Duodenal mucosa (tissue), 2 donors: ENCODE measurements around the gene LRRC36.
A peak's percentile ranks its signal among the peaks of the same experiment; 100 is the strongest.
"Not testable (repeated sequence)": the region's sequence is repeated elsewhere in the genome, so short reads cannot be mapped to it uniquely, and the experiment has no call there.

Experiments
- H3K27ac ChIP-seq: one replicate; pipeline ENCODE4 v1.7.0; 2013; ENCODE audit warnings: low read depth, low read length
- H3K27me3 ChIP-seq, 2 donors: one replicate each; pipeline ENCODE4 v1.7.0; 2013; ENCODE audit warnings: low read length in 2 of 2, control low read depth in 1 of 2; ENCODE audit not compliant: insufficient read depth in 2 of 2, control insufficient read depth in 1 of 2
- H3K36me3 ChIP-seq, 2 donors: one replicate each; pipeline ENCODE4 v1.7.0; 2013; ENCODE audit warnings: low read length in 2 of 2, control low read depth in 1 of 2; ENCODE audit not compliant: insufficient read depth in 2 of 2, control insufficient read depth in 1 of 2
- H3K4me1 ChIP-seq, 2 donors: one replicate each; pipeline ENCODE4 v1.7.0; 2013; ENCODE audit warnings: low read length in 2 of 2, control low read depth in 1 of 2; ENCODE audit not compliant: insufficient read depth in 2 of 2, control insufficient read depth in 1 of 2
- H3K4me3 ChIP-seq, 2 donors: one replicate each; pipeline ENCODE4 v1.7.0; 2013; ENCODE audit warnings: low read length in 2 of 2, low read depth in 1 of 2
- H3K9ac ChIP-seq, 2 donors: one replicate each; pipeline ENCODE4 v1.7.0; 2013; ENCODE audit warnings: low read length in 2 of 2, low read depth in 1 of 2
- H3K9me3 ChIP-seq, 2 donors: one replicate each; pipeline ENCODE4 v1.7.0; 2013; ENCODE audit warnings: low read length in 2 of 2, control low read depth in 1 of 2; ENCODE audit not compliant: control insufficient read depth in 1 of 2

Gene LRRC36

DNA sequence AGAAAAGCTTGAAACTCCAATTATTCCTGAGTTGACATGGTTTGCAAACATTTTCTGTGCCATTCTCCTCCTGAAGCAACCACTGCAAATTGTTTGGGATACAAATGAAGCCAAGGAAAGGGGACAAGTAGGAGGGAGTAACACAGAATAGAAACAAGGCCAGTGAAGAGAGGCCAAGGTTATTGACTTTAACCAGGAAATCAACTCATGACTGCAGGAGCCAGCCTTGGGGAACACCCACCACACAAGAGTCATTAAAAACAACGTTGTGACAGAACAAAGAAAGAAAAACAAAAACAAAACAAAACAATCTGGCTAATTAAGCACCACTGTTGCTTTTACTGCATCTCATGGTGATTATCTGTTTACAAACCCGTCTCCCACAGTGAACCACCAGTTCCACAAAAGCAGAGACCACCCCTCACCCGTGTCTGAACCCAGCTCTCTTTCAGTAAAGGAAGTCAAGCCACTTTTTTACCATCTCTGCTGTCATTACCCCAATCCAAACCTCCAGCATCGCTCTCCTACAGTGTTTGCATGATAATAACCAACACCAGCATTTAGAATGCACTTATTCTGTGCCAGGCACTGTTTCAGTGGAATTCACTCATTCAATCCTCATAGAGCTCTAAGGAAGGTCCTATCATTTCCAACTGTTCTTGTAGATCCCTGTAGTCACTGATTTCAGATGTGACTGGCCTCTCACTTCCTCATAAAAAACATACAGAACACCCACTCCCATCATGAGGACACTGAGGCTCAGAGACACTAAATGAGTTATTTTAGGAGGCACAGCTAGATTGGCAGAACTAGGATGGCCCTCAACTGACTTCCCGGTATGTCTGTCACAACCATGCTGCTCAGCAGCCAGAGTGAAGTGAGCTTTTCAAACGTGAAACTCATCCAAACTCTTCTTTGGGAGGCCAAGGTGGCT, 87.6 kb downstream of the LRRC36 start:
- H3K9ac ChIP-seq: no peak overlapping the region
- no peaks in the 10 kb centered on the region for H3K9me3 ChIP-seq
- H3K27ac ChIP-seq: no peak overlapping the region

DNA sequence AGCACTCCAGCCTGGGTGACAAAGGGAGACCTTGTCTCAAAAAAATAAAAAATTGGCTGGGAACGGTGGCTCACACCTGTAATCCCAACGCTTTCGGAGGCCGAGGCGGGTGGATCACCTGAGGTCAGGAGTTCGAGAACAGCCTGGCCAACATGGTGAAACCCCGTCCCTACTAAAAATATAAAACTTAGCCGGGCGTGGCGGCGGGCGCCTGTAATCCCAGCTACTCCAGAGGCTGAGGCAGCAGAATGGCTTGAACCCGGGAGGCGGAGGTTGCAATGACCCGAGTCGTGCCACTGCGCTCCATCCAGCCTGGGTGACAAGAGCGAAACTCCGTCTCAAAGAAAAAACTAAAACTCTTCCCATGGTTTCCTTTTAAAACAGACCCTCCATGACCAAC, 88.8 kb downstream of the LRRC36 start:
- H3K27ac ChIP-seq, H3K9me3 ChIP-seq, H3K36me3 ChIP-seq, H3K27me3 ChIP-seq: not testable (repeated sequence)
- Histone ChIP-seq H3K4me3 (peak overlapping the region; percentile 73 to 76), H3K4me1 (peaks cover 6 to 12% of the 10 kb centered on the region in 2 donors), H3K9ac (peak overlapping the region in 1 of 2 donors; percentile 66)

More for the DNA sequence above, 87.6 kb downstream of the LRRC36 start:
- Histone ChIP-seq H3K4me1 (peaks cover 6 to 12% of the 10 kb centered on the region in 2 donors), H3K36me3 (no peaks in the 10 kb centered on the region), H3K4me3 (no peak overlapping the region), H3K27me3 (no peaks in the 10 kb centered on the region)

DNA sequence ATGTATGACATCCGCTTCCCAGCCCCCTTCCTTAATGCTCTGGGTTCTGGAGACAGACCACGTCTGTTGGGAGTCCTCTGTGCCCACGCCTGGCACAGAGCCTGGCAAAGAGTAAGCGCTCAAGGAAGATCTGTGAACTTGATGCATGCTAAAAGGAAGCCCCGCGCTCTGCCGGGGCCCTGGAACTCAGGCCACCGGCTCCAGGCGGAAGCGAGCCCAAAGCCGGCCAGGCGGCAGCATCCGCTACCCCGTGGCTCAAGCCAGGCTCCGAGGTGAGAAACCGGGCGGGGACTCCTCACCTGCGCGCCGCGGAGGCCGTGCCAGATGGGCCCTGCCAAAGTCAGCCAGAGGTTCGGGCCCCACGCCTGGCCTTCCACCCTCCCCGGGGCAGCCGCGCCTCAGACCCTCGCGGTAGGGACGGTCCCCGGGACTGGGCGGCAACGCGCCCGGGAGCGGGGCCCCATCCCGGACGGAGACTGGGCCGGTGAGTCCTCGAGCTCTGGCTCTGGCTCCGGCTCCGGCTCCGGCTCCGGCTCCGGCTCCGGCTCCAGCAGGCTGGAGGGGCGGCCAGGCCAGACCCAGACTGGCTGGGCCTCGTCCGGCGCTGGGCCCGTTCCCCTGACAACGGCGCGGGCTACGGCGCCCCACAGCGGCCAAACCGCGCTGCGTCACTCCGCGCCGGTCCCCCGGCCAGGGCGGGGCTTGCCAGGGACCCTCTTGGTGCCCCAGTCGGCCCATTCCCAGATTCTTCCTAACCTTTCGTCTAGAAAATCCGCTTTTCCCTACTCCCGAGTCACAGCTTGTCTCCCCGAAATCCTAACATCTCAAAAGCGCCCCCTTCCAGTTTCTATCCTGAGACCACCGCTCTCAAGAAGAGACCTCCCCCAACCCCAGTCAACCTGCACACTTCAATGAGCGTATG, 89.5 kb downstream of the LRRC36 start, which contains the start of gene ZDHHC1:
Gene ZDHHC1 (minus strand): TSS at position 606 of the 922 bp plus-strand sequence. CDS start 8,702 bp downstream, outside the sequence.
- peak within 1 kb of the TSS; percentile 64 to 66 for H3K9ac ChIP-seq
- no peaks in the 10 kb centered on the region for H3K27me3 ChIP-seq
- peak within 1 kb of the TSS; percentile 73 to 76 for H3K4me3 ChIP-seq
- H3K4me1 ChIP-seq: peaks cover 6 to 12% of the 10 kb centered on the region in 2 donors
- H3K36me3 ChIP-seq: no peaks in the 10 kb centered on the region
- H3K27ac ChIP-seq: peak within 1 kb of the TSS; percentile 56
- H3K9me3 ChIP-seq: no peaks in the 10 kb centered on the region

DNA sequence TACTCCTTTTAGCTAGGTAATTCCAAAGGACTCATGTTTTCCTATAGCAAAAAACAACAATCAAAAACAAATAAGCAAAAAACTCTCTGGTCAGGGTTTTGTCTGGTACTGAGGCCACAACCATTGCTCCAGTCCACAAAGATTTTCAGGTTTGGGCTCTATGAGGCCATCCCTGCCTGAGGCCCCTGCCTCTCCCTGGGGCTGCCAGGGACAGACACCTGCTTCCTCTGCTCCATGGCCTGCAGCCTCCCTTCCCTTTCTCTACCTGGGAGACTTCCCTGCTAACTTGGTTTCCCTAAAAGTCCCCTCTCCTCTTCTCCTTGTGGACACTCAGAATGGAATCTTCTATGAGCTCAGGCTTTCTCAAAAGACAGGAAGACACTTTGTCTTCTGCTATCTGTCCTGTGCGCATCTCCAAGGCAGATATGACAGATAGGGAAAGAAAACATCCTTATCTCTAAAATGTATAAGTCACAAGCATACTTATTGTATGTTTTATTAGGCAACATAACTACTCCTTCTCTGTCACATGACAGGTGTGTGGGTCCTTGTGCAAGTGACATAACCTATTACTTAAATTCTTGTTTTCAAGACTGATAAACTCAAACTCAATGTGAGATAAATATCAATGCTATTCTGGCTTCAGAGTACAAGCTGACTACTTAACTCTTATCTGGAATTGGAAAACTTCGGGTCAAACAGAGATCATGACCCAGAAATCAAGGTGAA, 90.9 kb downstream of the LRRC36 start:
- Histone ChIP-seq H3K9ac (no peak overlapping the region), H3K9me3 (no peaks in the 10 kb centered on the region)

DNA sequence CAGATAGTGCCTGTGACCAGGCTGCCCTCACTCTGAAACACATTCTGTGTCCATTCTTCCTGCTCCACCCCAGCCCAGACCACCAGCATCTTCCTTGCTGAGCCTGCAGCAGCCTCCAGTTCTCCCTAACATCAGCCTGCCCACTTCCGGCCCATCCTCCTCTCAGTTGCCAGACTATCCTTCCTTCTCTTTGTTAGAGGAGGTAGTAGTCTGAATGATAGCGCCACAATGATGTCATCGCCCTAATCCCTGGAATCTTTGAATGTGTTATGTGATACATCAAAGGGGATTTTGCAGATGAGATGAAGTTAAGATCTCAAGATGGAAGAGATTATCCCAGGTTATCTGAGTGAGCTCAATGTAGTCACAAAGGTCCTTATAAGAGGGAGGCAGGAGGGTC, 92.9 kb downstream of the LRRC36 start:
- Histone ChIP-seq H3K36me3 (no peaks in the 10 kb centered on the region), H3K9ac (no peak overlapping the region), H3K4me1 (peaks cover 0 to 7% of the 10 kb centered on the region in 2 donors), H3K27ac (no peak overlapping the region), H3K27me3 (peaks cover under 1 to 3% of the 10 kb centered on the region in 2 donors), H3K9me3 (no peaks in the 10 kb centered on the region), H3K4me3 (no peak overlapping the region)

More for the DNA sequence above, 90.9 kb downstream of the LRRC36 start:
- H3K4me1 ChIP-seq: peaks cover 6 to 12% of the 10 kb centered on the region in 2 donors
- no peaks in the 10 kb centered on the region for H3K36me3 ChIP-seq
- no peaks in the 10 kb centered on the region for H3K27me3 ChIP-seq
- no peak overlapping the region for H3K27ac ChIP-seq
- H3K4me3 ChIP-seq: no peak overlapping the region

DNA sequence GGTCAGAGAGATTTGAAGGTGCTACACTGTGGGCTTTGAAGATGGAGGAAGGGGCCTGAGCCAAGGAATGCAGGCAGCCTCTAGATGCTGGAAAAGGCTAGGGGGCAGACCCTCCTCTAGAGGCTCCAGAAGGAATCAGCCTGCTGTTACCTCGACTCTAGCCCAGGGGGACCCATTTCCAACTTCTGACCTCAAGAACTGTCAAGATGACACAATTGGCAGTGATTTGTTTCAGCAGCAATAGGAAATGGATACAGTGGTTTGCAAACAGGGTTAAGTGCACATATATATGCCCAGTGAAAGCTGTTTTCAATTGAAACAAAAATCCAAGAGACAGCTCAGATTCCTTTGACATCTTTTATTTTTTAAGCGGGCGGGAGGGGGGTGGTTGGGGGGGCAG, 93.3 kb downstream of the LRRC36 start:
- H3K9me3 ChIP-seq: no peaks in the 10 kb centered on the region
- H3K36me3 ChIP-seq: no peaks in the 10 kb centered on the region
- no peak overlapping the region for H3K27ac ChIP-seq
- no peak overlapping the region for H3K4me3 ChIP-seq
- peaks cover 5 to 8% of the 10 kb centered on the region in 2 donors for H3K27me3 ChIP-seq
- no peak overlapping the region for H3K9ac ChIP-seq
- peaks cover 0 to 7% of the 10 kb centered on the region in 2 donors for H3K4me1 ChIP-seq

DNA sequence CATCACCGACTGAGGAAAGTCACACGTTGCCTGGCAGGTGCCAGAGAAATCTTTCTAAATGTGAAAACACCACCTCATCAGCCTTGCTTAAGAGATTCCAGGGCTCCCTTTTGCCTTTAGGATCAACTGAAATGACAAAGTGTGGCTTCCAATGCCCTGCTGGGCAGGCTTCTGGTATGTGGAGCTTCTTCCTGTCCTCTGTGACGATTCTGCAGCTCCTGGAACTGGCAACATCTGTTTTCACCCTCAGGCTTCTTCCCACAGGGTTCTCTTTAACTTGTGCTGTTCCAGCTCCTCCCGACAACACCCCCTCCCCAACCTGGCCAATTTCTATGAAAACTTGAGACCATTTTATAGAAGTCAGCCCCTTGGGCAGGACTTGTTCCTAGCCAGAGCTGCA, 94.4 kb downstream of the LRRC36 start:
- Histone ChIP-seq H3K4me1 (peaks cover 0 to 7% of the 10 kb centered on the region in 2 donors), H3K4me3 (no peak overlapping the region), H3K27me3 (peaks cover 8 to 14% of the 10 kb centered on the region in 2 donors), H3K9ac (no peak overlapping the region), H3K9me3 (no peaks in the 10 kb centered on the region), H3K36me3 (no peaks in the 10 kb centered on the region), H3K27ac (no peak overlapping the region)

DNA sequence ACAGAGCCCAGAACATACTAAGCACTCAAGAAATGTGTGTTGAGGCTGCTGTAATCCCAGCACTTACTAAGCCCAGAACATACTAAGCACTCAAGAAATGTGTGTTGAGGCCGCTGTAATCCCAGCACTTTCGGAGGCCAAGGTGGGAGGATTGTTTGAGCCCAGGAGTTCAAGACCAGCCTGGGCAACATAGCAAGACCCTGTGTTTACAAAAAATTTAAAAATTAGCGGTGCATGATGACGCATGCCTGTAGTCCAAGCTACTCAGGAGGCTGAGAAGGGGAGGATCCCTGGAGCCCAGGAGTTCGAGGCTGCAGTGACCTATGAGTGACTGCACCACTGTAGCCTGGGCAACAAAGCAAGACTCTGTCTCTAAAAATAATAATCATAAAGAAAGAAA, 96.4 kb downstream of the LRRC36 start:
- Histone ChIP-seq H3K27ac (no peak overlapping the region), H3K4me3 (no peak overlapping the region), H3K9ac (no peak overlapping the region), H3K27me3 (peaks cover 8 to 14% of the 10 kb centered on the region in 2 donors), H3K4me1 (peaks cover 0 to 4% of the 10 kb centered on the region in 2 donors), H3K36me3 (no peaks in the 10 kb centered on the region), H3K9me3 (no peaks in the 10 kb centered on the region)

DNA sequence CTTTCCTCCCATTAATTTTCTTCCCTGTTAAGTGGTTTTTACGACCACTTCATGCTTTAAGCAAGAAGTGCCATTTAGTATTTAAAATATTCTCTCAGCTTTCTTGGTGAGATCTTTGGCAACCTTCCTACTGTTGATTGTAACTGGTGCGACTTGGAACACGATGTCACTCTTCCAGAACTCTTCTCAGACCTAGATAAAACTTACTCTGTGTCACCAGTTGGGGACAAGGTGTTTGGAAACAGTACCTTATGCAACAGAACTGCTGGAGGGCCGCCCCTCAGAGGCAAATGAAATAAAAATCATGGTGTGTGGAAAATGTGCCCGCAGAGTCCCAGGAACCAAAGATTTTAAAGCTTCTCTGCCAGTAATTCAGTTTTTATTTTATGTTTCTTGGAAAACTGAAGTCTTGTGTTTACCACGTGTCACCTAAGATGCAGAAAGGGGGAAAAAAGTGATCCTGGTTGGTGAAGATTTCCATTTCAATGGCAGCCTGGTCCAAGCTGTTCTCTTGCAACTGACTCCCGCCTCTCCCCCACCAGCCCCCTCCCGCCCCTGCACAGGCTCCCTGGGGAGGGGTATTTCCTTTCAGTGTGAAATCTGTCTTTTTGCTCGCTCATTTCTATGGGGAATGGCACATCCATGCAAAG, 97.1 kb downstream of the LRRC36 start:
- H3K9me3 ChIP-seq: no peaks in the 10 kb centered on the region
- H3K27ac ChIP-seq: no peak overlapping the region
- peaks cover 8 to 14% of the 10 kb centered on the region in 2 donors for H3K27me3 ChIP-seq
- H3K4me1 ChIP-seq: peaks cover 7 to 11% of the 10 kb centered on the region in 2 donors
- no peak overlapping the region for H3K4me3 ChIP-seq
- H3K9ac ChIP-seq: no peak overlapping the region
- H3K36me3 ChIP-seq: no peaks in the 10 kb centered on the region
